ENCODE measurements around the gene PTPN1.

The PTPN1 gene

GRCh38 chr20:50513169-50514034 lies 3.2 kb downstream of the PTPN1 start:
- no peak for ATAC-seq
- DNase-seq: no peak

GRCh38 chr20:50514035-50514337 lies 3.8 kb downstream of the PTPN1 start:
- no peak for DNase-seq
- ATAC-seq: no peak

DNA sequence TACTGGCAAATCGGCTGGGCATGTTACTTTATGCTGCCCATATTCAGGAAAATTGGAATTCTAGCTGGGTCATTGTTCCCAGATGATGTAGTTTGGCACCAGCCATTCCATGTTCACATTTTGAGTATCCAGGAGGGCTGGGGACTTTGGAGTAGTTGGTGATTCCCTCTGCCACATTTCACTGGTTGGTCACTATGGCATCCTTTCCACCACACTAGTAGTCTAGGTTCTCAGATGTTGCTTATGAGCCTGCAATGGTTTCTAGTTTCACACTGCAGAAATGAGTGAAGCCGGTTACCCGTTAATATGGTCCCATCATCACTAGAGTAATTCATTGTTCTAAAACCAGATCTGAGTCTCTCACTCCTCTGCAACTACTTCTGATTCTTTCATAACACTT lies 4.6 kb downstream of the PTPN1 start:
- DNase-seq (no peak), ATAC-seq (no peak)

GRCh38 chr20:50515471-50516106 lies 5.4 kb downstream of the PTPN1 start:
- ATAC-seq (no peak), DNase-seq (no peak)

DNA sequence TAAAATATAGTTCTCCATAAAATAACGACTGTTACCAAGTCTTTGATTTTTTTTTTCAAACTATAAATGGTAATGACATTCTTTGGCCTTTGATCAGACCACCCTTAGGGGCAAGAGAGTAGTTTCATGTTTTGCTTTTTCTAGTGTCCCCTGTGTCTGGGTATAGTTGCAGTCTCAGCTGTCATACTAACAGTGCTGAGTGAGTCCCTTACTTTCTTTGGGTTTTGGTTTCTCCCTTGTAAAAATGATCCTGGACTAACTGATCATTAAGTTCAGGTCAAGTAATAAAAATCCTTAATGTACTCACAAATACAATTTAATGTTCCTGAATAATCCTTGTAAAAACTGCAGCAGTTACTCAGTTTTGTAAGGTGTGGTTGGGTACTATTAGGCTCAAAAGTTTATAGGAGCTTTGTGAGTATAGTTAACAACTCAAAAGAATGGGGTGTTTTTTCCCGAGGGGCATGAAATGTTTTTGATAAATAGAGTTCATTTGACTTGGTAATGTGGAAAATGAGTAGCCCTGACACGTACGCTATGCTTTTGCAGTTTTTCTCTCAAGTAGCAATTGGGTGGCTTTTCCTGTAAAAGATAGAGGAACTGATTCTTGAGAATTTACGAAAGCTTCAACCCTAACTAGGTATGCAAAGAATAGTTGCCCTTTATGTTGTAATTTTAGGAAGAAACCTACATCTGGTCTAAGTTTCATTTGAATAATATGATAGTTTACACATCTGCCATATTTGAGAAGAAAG lies 6.2 kb downstream of the PTPN1 start:
- DNase-seq (no peak), ATAC-seq (no peak)

DNA sequence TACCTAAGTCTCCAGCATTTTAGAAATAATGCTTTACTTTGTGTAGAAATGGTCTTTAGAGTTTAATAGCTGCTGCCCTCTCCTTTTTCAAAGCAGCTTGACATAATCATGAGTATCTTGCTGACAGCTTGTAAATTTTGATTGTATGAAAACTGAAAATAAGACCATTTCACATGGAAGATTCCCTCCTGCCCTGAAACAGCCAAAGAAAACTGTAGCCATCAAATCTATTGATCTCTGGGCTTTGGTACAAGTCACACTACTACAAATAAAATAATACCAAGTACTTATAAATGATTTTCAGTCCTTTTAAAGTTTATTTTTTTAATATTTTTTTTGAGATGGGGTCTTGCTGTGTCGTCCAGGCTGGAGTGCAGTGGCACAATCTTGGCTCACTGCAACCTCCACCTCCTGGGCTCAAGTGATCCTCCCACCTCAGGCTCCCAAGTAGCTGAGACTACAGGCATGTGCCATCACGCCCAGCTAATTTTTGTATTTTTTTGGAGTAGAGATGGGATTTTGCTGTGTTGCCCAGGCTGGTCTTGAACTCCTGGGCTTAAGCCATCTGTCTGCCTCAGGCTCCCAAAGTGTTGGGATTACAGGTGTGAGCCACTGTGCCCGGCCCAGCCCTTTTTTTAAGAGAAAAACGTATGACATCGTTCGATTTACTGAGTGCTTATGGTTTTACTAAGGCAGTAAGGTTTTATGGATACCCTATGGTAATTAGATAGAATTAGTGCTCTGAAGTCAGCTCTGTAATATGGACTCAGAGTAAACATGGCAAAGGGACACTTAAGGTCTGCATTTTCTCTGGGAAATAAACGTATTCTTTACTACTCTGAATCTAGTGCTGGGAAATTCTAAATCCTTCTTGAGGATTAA lies 7.0 kb downstream of the PTPN1 start:
- ATAC-seq: no peak
- DNase-seq: no peak

DNA sequence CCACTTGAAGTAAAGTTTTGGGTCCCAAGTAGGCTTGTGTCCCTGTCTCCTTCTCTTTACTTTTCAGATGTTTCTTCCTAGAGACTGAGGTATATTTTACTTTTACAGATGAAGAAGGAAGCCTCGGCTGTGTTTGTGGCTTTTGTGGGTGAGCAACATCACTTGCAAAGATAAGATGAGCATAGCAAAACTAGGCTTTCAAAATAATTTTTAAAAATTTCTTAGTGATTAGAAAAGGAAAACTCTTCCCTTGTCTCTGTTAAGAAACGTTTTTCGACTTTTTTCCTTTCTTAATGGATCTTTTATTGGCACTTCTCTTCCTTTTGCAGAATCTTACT lies 7.6 kb downstream of the PTPN1 start:
- DNase-seq (no peak), ATAC-seq (no peak)

DNA sequence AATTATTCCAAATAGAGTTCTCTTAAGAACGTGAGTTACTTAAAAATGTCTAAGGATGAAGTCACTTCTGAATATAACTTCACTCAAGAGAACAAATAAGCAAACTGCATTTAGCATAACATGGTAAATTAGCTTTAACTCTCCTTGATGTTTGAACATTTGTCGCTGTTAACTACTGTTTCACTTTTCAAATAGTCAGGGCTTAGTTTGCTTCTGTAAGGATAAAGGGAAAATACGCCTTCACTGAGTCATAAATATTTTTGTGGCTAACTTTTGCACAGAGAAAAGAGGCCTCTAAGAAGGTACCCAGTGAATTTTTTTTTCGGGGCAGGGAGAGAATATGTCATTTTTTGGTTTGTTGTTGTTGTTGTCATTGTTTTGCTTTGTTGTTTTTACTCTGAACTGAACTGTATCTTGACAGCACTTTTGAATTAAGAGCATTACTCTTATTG lies 8.1 kb downstream of the PTPN1 start:
- DNase-seq (no peak), ATAC-seq (peak; percentile 44)

DNA sequence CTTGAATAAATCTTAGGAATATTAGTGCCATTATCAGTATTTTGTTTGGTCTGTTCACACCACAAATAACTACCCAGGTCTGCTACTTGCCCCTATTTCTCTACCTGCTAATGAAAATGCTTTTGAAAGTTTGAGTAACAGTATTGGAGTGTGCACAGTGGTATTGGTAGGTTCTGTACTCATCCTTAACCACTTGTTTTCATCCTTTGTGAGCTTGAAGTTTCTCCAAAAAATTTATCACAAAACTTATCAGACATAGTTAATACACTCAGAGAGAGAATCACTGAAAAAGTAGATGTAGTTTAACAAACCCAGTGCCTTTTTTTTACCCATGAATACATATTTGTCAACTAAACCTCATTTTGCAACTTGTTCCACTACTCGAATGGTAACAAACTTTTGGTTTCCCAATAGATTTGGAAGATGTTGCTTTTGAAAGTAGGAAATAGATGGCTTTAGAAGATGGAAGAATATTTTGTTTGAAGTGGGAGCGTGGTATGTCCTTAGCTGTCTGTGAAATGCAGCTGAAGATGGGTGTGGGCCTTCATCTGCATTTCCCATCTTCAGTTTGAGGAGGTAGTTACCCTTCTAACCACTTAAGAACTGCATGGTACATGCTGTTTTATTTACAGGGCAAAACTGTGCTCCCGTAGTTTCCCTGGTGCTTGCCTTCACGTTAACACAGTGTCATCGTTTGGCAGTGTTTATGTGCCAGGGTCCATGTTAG lies 9.0 kb downstream of the PTPN1 start:
- ATAC-seq (peak; percentile 57), DNase-seq (no peak)

- ATAC-seq (peak; percentile 71), DNase-seq (peak; percentile 58)
These were observed 10.2 kb downstream of the PTPN1 start for GRCh38 chr20:50520222-50520880.

GRCh38 chr20:50521221-50522052 lies 11.3 kb downstream of the PTPN1 start:
- ATAC-seq (no peak), DNase-seq (no peak)

GRCh38 chr20:50522053-50522674 lies 12.0 kb downstream of the PTPN1 start:
- DNase-seq: no peak
- ATAC-seq: no peak

DNA sequence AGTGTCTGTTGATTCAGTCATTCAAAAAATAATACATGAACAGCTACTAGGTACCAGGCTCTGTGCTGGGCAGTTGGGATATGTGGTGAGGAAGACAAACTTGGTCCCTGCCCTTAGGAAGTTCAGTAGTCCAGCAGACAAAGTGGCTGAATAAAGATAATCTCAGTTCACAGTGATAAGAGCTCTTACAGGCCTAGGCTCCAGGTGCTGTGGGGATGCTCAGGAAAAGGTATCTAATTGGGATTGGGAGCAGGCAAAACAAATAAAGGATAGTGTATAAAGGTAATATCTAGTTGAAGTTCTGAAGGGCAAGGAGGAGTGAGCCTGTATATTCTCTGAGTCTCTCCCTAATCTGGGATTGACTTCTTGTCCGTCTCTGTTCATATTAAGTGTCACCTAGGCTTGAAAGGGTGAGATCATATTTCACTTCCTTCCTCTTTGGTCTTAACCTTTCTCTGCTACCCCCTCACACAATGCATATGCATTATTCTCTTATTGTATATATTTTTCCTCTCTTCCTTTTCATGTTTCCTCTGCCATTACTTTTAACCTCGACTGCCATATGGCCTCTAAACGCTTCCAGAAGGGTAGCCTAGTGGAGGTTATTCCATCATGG lies 13.5 kb downstream of the PTPN1 start:
- ATAC-seq (no peak), DNase-seq (no peak)

- ATAC-seq (no peak), DNase-seq (no peak)
These were observed 15.5 kb downstream of the PTPN1 start for GRCh38 chr20:50525681-50526080.

DNA sequence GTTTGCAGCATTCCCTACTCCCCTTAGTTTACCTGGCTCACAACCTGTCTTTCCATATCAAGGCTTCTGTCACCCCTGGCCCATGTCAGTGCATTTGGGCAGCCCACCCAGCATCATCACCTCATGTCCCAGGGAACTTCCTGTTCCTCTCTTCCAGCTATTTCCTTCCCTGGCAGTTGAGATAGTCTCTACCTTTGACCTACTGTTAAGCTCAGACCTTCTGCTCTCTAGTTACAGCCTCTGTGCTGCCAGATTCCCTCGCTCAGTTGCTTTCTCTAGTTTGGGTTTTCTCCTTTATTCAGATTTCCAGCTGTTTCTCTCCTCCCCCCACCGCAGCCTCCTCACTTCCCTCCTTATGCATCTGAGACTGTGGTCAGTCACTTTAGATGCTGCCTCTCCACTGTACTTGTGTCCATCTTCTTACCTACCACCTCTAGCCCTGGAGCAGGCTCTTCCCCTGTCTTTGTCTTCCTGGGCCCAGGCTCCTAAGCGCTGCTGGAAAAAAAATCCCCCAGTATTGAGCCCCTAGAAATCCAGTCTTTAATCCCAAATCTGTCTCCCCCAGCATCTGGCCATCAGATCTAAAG lies 16.3 kb downstream of the PTPN1 start:
- DNase-seq: no peak
- ATAC-seq: no peak

- no peak for ATAC-seq
- DNase-seq: no peak
These were observed 17.0 kb downstream of the PTPN1 start for GRCh38 chr20:50527068-50527605.

- ATAC-seq (no peak), DNase-seq (no peak)
These were observed 17.9 kb downstream of the PTPN1 start for GRCh38 chr20:50528129-50528528.

- ATAC-seq (peak; percentile 66), DNase-seq (no peak)
These were observed 18.7 kb downstream of the PTPN1 start for GRCh38 chr20:50528804-50529351.
